Heart left ventricle (tissue), 16 donors: ENCODE data around the gene IPO11. TPM values are rescaled to one million over a fixed set of nuclear protein-coding genes. Genes with fewer than 3 reads are reported as not detected.
A peak's percentile ranks its signal among the peaks of the same experiment; 100 is the strongest.

ENCODE experiments used
- ATAC-seq, 4 donors: fragments of 200-7000 bp; cut with Tn5 transposase; one replicate each; pipeline ENCODE4 v1.9.1; 2020 to 2022; ENCODE audit warnings: moderate library complexity in 4 of 4, mild to moderate bottlenecking in 3 of 4, moderate number of reproducible peaks in 1 of 4
- DNase-seq, 5 donors: peaks; one replicate each; pipeline ENCODE4 v3.0.0-alpha.2; 2020
- H3K27ac ChIP-seq, 12 donors: fragments of 200-600 bp; sonication (generic) in 4 of 12; one replicate each; pipeline versions ENCODE4 v1.5.0 to v1.8.0; 2016 to 2022; ENCODE audit warnings: mild to moderate bottlenecking in 2 of 12
- H3K27me3 ChIP-seq, 9 donors: fragments of 200-600 bp; sonication (generic) in 2 of 9; one replicate each; pipeline versions ENCODE4 v1.5.1 to v1.8.0; 2016 to 2022; ENCODE audit warnings: mild to moderate bottlenecking in 3 of 9
- H3K36me3 ChIP-seq, 9 donors: fragments of 200-600 bp; sonication (generic) in 2 of 9; one replicate each; pipeline versions ENCODE4 v1.5.0 to v1.8.0; 2018 to 2022; ENCODE audit warnings: mild to moderate bottlenecking in 2 of 9
- H3K4me1 ChIP-seq, 12 donors: fragments of 200-600 bp; sonication (generic) in 4 of 12; one replicate each; pipeline versions ENCODE4 v1.5.0 to v1.8.0; 2016 to 2022; ENCODE audit warnings: mild to moderate bottlenecking in 3 of 12
- H3K4me3 ChIP-seq, 12 donors: fragments of 200-600 bp; sonication (generic) in 4 of 12; one replicate each; pipeline versions ENCODE4 v1.5.0 to v1.8.0; 2017 to 2022; ENCODE audit warnings: mild to moderate bottlenecking in 9 of 12, moderate library complexity in 4 of 12
- H3K9me3 ChIP-seq, 12 donors: fragments of 200-600 bp; sonication (generic) in 4 of 12; one replicate each; pipeline versions ENCODE4 v1.5.0 to v1.8.0; 2016 to 2022; ENCODE audit warnings: mild to moderate bottlenecking in 1 of 12
- POLR2A ChIP-seq, 2 donors: fragments of 450-650 bp; IDR thresholded peaks; one replicate each; pipeline ENCODE4 v1.6.1; 2017; ENCODE audit warnings: antibody characterized with exemption in 2 of 2, mild to moderate bottlenecking in 2 of 2, moderate library complexity in 2 of 2
- WGBS, 4 donors: extraction: QIAGEN DNeasy Blood & Tissue Kit in 2 of 4; methylation state at CpG; one replicate each; pipeline versions ENCODE4 v1.1.5 to v1.1.7; 2013 to 2018; 5-methylcytosine and 5-hydroxymethylcytosine counted together
- intact Hi-C, 10 donors: fragments of 100-400 bp; cut with DNase I; formaldehyde crosslinking; loops; one replicate each; pipeline versions ENCODE4 v1.11.1 to v1.14.2; 2022
- polyA plus RNA-seq, 2 donors: library from polyadenylated mRNA; stranded (reverse); fragments of 200-250 nt; gene quantifications; one replicate each; pipeline ENCODE4 v1.2.3, GENCODE V29; 2013
- total RNA-seq, 9 donors: library from RNA; depleted of rRNA in 2 of 9; stranded (reverse); fragments of >200 nt in 2 of 9; fragmentation: NEBNext Ultra II Directional in 3 of 9; extraction: Animal tissue kit (Norgen Biotek cat#: 25700) in 3 of 9; gene quantifications; one replicate each; pipeline versions ENCODE4 v1.1.0 to v1.2.4, GENCODE V29; 2016 to 2023
- TF ChIP-seq, protein P1 (sequence below), 12 donors: fragments of 200-600 bp; sonication (generic) in 4 of 12; IDR thresholded peaks; one replicate each; pipeline versions ENCODE4 v1.5.0 to v1.8.0; 2018 to 2022; ENCODE audit warnings: antibody characterized with exemption in 12 of 12, mild to moderate bottlenecking in 5 of 12
- donor health status: ischemic (EF 13 %, LVEDD 7.1; RV severe dilation, severe dysfunction).
- donor health status: healthy with polysubstance abuse.
- donor health status: DM: no; HTN: yes; CAD: no.
- donor health status: DM: no; HTN: no; CAD: no.
- donor health status: ischemic (EF 25% LVEDD 6.9; RV normal size, moderate dysfunction).
- donor health status: ischemic (EF 25% LVEDD 5.7; RV mildly dilated, moderate dysfunction).
- donor health status: healthy.
- donor health status: DM: yes; HTN: yes; CAD: no.
- donor health status: ischemic (EF 35%, LVEDD 5.7; RV mildly dilated, moderate dysfunction).
- donor health status: nonischemic (EF 11% LVEDD 7.7; RV severe dilation, severe dysfunction).
- donor health status: DM: yes; HTN: yes; CAD: no.
- donor health status: PGD.
- donor health status: ischemic (EF 29% LVEDD 5.4; RV normal size, mild dysfunction).
- donor health status: nonischemic (EF 23%, LVEDD 6.1; RV moderate dilation, normal function).

The IPO11 gene
- total and polyA plus RNA-seq, 11 donors = 8.2 to 40.4 (median 29.1) TPM

DNA sequence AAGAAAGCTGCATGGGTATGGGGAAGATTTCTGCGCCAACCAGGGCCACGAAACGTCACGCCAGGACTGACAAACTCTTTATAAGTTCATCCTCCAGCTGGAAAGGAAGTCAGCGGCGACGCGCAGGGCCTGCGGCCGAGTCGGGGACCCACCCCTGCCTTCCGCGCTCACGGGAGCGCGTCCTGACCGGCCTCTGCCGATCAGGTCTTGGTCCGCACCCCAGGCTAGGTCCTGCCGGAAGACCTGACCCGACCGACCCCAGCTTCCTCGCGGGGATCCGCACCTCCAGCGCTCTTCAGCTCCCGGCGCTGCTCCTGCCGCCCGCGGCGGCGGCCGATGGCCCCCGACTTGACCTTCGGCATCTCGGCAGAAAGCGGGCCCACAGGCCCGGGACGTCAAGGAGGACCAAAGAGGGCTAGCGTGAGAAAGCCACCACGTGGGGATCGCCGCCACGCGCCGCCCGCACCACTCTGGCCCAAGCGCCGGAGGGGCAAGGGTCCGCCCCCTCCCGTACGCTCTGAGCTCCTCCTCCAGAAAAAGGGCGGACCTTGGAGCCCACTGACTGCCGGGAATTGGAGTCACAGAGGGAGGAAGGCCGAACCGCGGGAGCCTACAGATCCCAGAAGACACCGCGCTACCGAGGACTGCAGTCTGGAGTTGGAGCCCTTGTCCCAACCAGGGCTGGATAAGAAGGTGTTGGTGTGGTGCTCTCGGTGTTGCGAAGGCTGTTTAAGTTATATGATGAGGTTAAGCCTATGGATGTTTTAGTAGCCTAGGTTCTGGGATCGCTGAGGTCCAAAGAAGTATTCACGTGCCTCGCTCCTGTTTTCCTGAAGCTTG lies 8.9 kb upstream of the IPO11 start, which contains the start of gene DIMT1:
Gene DIMT1, minus strand, starts transcription at position 495 of the 840 bp plus-strand sequence. Its CDS starts 133 bp downstream, at position 362.
- peak; percentile 96 to 97 (median 96) for DNase-seq
- Histone ChIP-seq H3K27ac (peak within 1 kb of the TSS; percentile 82 to 98 (median 96)), H3K4me1 (peaks cover 0 to 22% (median 12%) of the 10 kb centered on the region in 12 donors), H3K27me3 (no peaks in the 10 kb centered on the region), H3K36me3 (peaks cover 0 to 31% (median 21%) of the 10 kb centered on the region in 9 donors), H3K9me3 (no peaks in the 10 kb centered on the region), H3K4me3 (peak within 1 kb of the TSS; percentile 54 to 99 (median 80))
- intact Hi-C loops = loop anchor here in 2 of 10 donors (5.0 to 10.0 kb wide), 2 partner anchors 96 to 99 kb away; partner anchors contain the start of gene KIF2A (in 2 of the 2)
- 0 to 2% (median 0%) methylated on average over 26 to 66 of the region's 66 CpGs for WGBS, 4 donors
- peak; percentile 99 to 100 (median 100) for ATAC-seq
- TF ChIP-seq POLR2A (IDR thresholded peaks at IDR 0.05) = peak; percentile 2 to 89
- TF ChIP-seq, protein P1, sequence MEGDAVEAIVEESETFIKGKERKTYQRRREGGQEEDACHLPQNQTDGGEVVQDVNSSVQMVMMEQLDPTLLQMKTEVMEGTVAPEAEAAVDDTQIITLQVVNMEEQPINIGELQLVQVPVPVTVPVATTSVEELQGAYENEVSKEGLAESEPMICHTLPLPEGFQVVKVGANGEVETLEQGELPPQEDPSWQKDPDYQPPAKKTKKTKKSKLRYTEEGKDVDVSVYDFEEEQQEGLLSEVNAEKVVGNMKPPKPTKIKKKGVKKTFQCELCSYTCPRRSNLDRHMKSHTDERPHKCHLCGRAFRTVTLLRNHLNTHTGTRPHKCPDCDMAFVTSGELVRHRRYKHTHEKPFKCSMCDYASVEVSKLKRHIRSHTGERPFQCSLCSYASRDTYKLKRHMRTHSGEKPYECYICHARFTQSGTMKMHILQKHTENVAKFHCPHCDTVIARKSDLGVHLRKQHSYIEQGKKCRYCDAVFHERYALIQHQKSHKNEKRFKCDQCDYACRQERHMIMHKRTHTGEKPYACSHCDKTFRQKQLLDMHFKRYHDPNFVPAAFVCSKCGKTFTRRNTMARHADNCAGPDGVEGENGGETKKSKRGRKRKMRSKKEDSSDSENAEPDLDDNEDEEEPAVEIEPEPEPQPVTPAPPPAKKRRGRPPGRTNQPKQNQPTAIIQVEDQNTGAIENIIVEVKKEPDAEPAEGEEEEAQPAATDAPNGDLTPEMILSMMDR (IDR thresholded peaks at IDR 0.05) = peak in 1 of 12 donors; percentile 17

DNA sequence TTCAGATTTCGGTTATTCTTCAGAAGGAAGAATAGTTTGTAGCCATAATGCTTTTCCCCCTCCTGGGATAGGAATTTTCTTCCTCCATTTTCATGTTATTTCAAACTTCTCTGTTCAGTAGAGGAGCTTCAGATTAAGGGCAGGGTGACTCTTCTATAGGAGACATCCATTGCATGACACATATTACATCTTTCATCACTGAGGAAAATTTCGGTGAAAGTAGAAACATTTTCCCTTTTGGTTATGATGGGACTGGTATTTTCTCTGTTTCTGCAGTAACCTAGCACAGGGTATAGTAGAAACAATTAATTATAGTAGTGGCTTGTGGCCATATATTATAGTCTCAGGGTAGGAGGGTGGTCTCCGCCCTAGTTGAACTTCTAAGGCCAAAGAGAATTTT lies 1.1 kb downstream of the IPO11 start:
- TF ChIP-seq POLR2A (IDR thresholded peaks at IDR 0.05) = no peak
- TF ChIP-seq, protein P1 (IDR thresholded peaks at IDR 0.05) = no peak
- intact Hi-C loops = no loop called here
- peak overlapping the region in 11 of 12 donors; percentile 61 to 98 (median 90) for H3K4me3 ChIP-seq
- no peak overlapping the region for H3K27ac ChIP-seq
- ATAC-seq = no peak
- H3K36me3 ChIP-seq = no peaks in the 10 kb centered on the region
- no peak for DNase-seq
- WGBS, 4 donors = 57 to 69% (median 61%) methylated on average over 3 of the region's 3 CpGs
- H3K9me3 ChIP-seq = no peaks in the 10 kb centered on the region
- no peaks in the 10 kb centered on the region for H3K27me3 ChIP-seq
- peaks cover 0 to 29% (median 13%) of the 10 kb centered on the region in 12 donors for H3K4me1 ChIP-seq

DNA sequence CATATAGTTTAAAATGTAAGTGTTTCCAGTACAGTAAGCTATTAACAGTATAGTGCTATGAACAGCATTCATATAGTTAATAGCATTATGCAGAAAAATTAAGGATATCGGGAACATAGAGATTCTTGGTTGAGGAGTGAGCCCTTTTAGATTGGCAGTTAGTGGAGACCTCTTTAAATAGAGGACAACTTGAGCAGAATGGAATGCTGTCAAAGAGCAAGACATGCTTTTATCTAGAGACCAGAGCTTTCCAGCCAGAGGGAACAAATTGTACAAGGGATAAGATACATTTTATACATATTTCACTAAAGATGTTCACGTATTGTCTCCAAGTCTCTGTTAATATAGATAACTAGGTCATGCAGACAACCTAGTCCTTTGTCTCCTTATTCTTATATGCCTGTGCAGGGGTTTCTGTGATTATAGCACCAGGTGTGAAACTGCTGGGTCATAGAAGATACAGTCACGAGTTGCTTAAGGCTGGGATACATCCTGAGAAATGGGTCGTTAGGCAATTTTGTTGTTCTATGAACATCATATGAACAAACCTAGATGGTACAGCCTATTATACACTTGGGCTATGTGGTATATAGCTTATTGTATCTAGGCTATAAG lies 6.0 kb downstream of the IPO11 start:
- H3K4me3 ChIP-seq = no peak overlapping the region
- intact Hi-C loops = no loop called here
- TF ChIP-seq, protein P1 (IDR thresholded peaks at IDR 0.05) = no peak
- TF ChIP-seq POLR2A (IDR thresholded peaks at IDR 0.05) = no peak

DNA sequence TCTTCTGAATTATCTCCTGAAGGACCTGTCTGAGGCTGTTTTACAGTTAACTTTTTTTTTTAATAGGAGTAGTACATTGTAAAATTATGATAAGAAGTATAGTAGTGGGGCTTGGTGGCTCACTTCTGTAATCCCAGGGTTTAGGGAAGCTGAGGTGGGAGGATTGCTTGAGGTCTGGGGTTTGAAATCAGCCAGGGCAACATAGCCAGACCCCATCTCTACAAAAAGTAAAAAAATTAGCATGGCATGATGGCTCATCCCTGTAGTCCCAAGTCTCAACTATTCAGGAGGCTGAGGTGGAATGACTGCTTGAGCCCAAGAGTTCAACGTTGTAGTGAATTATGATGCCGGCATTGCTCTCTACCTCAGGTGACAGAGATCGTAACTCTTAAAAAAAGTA lies 7.0 kb downstream of the IPO11 start:
- peak overlapping the region in 4 of 12 donors; percentile 45 to 78 (median 66) for H3K27ac ChIP-seq
- 97 to 100% (median 98%) methylated on average over 3 of the region's 3 CpGs for WGBS, 4 donors
- no peak overlapping the region for H3K4me3 ChIP-seq
- H3K36me3 ChIP-seq = no peaks in the 10 kb centered on the region
- no peak for DNase-seq
- no peaks in the 10 kb centered on the region for H3K27me3 ChIP-seq
- intact Hi-C loops = no loop called here
- H3K9me3 ChIP-seq = no peaks in the 10 kb centered on the region
- TF ChIP-seq, protein P1 (IDR thresholded peaks at IDR 0.05) = no peak
- TF ChIP-seq POLR2A (IDR thresholded peaks at IDR 0.05) = no peak
- no peak for ATAC-seq
- peaks cover 0 to 26% (median 3%) of the 10 kb centered on the region in 12 donors for H3K4me1 ChIP-seq

More for the DNA sequence above, 6.0 kb downstream of the IPO11 start:
- DNase-seq (no peak), ATAC-seq (peak; percentile 57 to 85 (median 80))
- Histone ChIP-seq H3K27ac (peak overlapping the region in 10 of 12 donors; percentile 5 to 78 (median 54)), H3K9me3 (no peaks in the 10 kb centered on the region), H3K27me3 (no peaks in the 10 kb centered on the region), H3K4me1 (peaks cover 0 to 31% (median 10%) of the 10 kb centered on the region in 12 donors), H3K36me3 (no peaks in the 10 kb centered on the region)
- WGBS, 4 donors = 46 to 65% (median 58%) methylated on average over 4 of the region's 4 CpGs
